Measurements from ENCODE around the gene ZDHHC9.

DNA sequence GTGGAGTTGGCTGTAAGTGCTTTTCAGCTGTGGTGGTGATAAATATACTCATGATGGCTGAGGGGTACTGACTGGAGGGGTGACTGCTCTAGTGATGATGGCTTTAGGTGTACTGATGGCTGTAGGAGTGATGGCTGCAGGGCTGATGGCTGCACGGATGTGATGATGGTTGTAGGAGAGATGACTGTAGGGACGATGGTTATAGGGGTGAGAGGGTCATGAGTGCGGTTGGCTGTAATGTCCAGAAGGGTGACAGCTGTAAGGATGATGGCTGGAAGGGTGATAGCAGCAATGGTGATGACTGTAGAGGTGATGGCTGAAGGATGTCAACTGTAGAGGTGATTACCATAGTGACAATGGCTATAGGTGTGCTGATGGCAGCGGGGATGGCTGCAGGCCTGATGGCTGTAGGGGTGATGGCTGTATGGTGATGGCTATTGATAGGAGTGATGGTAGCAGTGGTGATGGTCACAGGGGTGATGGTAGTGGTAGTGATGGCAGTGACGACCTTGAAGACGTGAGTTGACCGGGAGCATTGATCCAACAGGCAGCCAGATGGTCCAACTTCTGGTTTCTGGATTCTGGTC, 64.5 kb downstream of the ZDHHC9 start:
- TF ChIP-seq EZH2phosphoT487 (IDR thresholded peaks at IDR 0.05; ENCODE audit: low read length) (no peak), EZH2 (optimal IDR thresholded peaks at IDR 0.05; ENCODE audit: low read depth, low read length) (no peak)
- TF ChIP-seq, protein P1, sequence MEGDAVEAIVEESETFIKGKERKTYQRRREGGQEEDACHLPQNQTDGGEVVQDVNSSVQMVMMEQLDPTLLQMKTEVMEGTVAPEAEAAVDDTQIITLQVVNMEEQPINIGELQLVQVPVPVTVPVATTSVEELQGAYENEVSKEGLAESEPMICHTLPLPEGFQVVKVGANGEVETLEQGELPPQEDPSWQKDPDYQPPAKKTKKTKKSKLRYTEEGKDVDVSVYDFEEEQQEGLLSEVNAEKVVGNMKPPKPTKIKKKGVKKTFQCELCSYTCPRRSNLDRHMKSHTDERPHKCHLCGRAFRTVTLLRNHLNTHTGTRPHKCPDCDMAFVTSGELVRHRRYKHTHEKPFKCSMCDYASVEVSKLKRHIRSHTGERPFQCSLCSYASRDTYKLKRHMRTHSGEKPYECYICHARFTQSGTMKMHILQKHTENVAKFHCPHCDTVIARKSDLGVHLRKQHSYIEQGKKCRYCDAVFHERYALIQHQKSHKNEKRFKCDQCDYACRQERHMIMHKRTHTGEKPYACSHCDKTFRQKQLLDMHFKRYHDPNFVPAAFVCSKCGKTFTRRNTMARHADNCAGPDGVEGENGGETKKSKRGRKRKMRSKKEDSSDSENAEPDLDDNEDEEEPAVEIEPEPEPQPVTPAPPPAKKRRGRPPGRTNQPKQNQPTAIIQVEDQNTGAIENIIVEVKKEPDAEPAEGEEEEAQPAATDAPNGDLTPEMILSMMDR (IDR thresholded peaks at IDR 0.05; ENCODE audit: low read length), result no peak

All from MM.1S (cell line).